HG03520 (cell line): ENCODE results near the gene HS6ST2.

Experiments
- ATAC-seq: cut with Tn5 transposase; IDR thresholded peaks from one replicate; pipeline ENCODE4 v1.9.1; 2021; ENCODE audit warnings: mild to moderate bottlenecking, moderate library complexity; ENCODE audit not compliant: unreplicated experiment

Gene HS6ST2

GRCh38 chrX:132748268-132748667, 210.2 kb downstream of the HS6ST2 start:
- no peak for ATAC-seq

DNA sequence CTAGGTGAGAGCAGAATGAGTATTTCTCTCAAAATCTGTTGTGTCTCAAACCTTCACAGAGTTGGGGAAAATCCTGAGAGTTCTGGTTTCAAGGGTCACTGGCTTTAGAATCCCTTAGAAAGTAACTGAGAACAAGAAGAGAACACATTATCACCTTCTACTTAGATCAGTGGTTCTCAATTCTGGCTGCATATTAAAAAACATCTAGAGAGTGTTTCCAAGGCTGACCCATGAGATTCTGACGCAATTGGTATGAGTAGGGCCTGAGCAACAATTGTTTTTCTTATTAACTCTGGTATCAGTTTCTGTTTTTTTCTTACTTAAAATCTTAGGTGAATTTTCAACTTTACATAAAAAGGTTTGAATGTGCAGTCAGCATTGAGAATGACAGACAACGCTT, 212.8 kb downstream of the HS6ST2 start:
- ATAC-seq: no peak

GRCh38 chrX:132744470-132744869, 214.0 kb downstream of the HS6ST2 start:
- ATAC-seq: no peak

- ATAC-seq: no peak
These were observed 215.3 kb downstream of the HS6ST2 start for GRCh38 chrX:132743086-132743485.

DNA sequence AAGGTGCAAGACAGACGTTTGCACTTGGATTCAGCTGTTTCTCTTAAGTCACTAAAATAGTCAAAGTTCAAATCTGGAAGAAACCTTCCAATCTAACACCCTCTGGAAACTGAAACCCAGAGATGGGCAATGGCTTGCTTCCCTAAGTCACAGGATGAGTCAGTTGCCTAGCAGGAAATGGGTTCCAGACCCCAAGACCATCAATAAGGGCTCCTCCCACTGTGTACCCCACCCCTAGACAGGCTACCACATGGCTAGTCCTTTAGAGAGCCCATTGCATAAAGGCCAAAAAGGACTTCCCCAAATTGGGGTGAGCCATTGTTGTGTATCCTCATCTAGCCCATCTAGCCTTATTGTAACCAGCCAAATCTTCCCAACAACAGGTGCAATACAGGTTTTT, 216.2 kb downstream of the HS6ST2 start:
- ATAC-seq: no peak

- no peak for ATAC-seq
These were observed 216.7 kb downstream of the HS6ST2 start for GRCh38 chrX:132741689-132742088.

GRCh38 chrX:132740316-132741123, 217.9 kb downstream of the HS6ST2 start:
- ATAC-seq: no peak

DNA sequence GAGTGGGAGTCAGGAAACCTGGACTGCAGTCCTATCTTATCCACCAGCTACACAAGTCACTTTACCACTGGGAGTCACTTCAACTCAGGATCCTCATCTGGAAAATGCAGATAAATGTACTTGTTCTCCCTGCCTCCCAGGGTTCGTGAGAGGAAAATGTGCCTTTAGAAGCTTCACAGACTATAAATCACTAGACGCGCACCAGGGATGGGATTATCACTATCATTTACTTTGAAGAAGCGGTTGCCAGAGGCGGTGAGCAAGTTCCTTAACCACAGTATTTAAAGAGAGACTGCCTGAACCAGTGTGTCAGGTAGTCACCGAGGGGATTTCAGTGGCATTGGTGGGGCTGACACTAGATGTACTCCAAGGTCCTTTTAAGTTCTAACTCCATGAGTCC, 219.5 kb downstream of the HS6ST2 start:
- ATAC-seq: no peak

DNA sequence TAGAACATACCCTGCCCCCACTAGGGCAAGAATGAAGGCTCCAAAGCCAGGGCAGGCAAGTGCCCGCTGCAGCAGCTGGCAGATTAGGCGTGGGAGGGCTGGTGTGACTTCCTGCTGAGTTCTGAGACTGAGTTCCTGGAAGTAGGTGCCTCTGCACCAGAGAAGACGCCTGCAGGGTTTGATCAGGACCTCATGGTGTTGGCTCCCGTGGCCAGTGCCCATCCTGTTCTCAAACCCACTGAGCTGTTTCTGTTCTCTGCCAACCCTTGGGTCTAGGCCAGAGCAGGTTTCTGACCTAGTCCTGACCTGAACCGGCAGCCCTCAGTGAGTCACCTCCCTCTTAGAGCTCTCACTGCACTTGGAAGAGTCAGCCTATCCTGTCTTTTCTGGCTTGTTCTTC, 220.7 kb downstream of the HS6ST2 start:
- no peak for ATAC-seq

- no peak for ATAC-seq
These were observed 226.2 kb downstream of the HS6ST2 start for GRCh38 chrX:132732236-132732635.

- no peak for ATAC-seq
These were observed 227.7 kb downstream of the HS6ST2 start for GRCh38 chrX:132730726-132731125.

- ATAC-seq: no peak
These were observed 228.2 kb downstream of the HS6ST2 start for GRCh38 chrX:132730266-132730665.

DNA sequence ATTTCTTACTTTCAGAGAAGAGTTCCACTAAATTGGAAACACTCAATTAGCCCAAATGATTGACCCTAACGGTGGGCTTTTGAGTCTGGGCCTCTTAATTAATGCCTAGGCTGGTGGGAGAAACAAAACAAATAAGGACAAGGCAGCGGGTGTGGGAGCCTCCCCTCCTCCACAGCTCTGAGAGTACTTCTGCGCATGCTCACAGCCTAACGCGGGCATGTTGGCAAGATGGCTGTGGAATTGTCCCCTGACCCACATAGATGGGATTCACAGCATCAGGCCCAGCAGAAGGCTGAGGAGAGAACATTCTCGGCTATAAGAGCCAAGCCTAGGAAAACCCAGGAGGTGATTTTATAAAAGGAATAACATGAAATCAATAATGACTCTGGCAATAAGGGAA, 230.1 kb downstream of the HS6ST2 start:
- ATAC-seq: no peak

GRCh38 chrX:132718431-132718958, 239.9 kb downstream of the HS6ST2 start:
- no peak for ATAC-seq

DNA sequence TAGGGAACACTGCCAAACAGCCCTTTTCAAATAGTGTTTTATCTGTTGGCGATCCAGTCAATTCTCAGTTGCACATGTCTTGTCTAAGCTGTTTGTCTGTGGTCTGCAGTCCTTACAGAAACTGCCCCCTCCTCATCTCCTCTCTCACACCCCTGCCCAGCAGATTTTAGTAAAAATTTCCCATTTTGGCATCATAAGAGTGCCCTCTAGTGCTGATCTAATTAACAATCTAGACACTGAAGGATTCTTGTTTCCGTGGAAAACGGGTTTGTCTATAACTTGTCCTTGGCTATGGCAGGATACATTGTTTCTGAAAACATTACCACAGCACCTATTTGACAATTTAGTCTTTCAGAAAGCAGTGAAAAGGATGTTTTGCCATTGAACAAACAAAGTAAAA, 242.4 kb downstream of the HS6ST2 start:
- ATAC-seq: no peak

DNA sequence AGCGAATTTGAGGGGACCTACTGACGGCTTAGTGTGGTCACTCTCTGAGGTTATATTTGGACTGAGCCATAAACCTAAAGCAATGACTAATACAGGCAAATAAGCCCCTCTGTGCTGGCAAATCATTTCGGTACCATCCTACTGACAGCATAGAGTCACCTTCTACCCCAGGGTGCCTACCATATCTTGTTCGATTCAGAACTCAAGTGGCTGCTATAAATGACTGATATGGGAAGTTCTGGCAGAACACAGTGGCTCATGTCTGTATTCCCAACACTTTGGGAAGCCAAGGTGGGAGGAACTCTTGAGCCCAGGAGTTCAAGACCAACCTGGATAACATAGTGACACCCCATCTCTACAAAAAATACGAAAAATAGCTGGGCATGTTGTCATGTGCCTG, 243.5 kb downstream of the HS6ST2 start:
- no peak for ATAC-seq

- no peak for ATAC-seq
These were observed 246.1 kb downstream of the HS6ST2 start for GRCh38 chrX:132712350-132712749.

- no peak for ATAC-seq
These were observed 247.7 kb downstream of the HS6ST2 start for GRCh38 chrX:132710656-132711155.

DNA sequence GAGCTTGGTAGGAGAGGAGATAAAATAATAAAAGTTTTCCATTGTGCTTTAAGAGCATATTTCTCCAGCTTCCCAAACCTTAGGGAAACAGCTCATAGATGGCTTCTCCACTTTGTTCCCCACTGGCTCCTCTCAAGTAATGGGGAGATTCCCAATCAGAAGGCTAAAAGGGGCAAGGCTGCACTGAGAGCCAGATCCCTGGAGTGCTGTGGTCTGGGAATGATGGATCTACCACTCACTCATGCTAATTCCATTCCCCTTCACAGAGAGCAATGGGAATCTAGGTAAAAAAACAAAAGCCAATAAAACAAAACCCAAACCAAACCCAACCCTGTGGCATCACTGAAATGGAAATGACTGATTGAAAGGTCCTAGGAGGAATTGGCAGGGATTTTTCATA, 249.9 kb downstream of the HS6ST2 start:
- ATAC-seq: no peak

DNA sequence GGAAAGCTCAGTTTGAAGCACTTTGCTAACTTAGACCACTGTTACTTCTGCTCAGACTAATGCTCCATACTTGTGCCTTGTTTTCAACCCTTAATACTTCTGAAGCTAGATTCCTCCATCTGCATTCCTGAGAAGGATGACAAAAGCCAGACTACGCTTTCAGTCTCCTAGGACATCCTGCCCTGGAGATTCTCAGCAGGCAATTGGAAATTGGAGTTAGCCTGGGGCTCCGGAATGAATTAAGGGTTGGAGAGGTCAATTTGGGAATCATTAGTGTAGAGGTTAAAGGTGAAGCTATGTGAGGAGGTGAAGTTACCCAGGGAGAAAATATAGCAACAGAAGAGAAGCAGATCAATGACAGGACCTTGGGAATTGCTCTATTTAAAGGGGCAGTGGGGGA, 253.7 kb downstream of the HS6ST2 start:
- ATAC-seq: no peak

DNA sequence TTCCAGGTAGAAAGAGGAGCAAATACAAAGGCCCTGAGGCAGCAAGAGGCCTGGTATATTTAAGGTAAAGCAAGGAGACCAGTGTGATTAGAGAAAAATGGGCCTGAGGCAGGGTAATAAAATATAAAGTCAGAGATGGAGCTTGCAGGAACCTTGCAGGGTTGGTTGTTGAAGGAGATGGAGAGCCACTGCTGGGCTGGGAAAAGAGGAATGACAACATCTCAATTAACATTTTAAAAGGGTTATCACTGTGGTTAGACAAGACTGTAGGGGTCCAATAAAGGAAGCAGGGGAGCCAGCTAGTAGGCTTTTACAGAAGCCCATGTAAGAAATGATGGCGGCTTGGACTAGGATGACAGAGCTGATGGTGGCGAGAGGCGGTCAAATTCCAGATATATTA, 264.0 kb downstream of the HS6ST2 start:
- no peak for ATAC-seq

DNA sequence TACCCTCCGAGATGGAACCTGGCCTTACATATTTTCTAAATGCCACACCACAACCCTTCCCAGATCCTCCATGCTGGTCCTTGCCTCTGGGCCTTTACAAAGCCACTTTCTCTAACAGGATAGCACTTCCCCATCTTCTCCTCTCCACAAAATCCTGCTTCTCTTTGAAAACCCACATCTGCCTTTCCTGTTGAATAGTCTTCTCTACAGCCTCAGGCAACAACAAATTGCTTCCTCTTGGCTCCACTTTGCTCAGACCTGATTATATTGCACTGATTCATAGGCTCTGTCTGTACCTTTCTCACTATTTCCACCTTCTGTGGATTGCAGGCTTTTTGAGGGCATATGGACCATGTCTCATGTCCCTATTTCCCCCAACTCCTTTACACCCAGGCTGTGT, 265.9 kb downstream of the HS6ST2 start:
- ATAC-seq: no peak

DNA sequence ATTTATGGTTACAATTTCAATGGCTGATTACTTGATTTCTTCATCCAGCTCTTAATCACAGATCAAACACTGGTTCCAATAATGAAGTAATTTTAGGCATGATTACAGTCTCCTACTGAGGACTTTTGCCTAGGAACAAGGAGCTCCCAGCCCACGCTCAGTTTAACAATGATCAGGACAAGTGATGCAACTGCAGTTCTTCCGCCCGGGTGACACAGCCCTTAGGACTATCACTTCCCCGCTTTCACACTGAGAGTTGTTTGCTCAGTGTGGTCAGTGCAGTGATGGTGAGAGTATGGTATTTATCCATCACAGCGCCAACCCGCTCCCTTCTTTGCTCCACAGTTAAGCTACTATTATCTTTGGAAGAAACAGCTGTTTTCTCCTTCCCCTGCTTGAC, 266.4 kb downstream of the HS6ST2 start:
- ATAC-seq: no peak
